IMR-90 (cell line): ENCODE results near the gene TSNAXIP1. TPM values are rescaled to one million over a fixed set of nuclear protein-coding genes. Genes with fewer than 3 reads are reported as not detected.

Experiments used
- ATAC-seq: fragments of 200-7000 bp; cut with Tn5 transposase; 2 replicates; pipeline ENCODE4 v1.9.1; 2020; ENCODE audit warnings: low read depth, mild to moderate bottlenecking, moderate library complexity
- BruUV-seq: library from RNA; stranded (reverse); fragments of 400-500 nt; replicated peaks from 2 replicates; lab custom pipeline; 2021; lab: Mats Ljungman, UMichigan
- CTCF ChIA-PET: fragments of 300-600 bp; formaldehyde crosslinking; extraction: SDS; loops from one replicate; lab custom pipeline; 2021; ENCODE audit warnings: antibody characterized with exemption; lab: Yijun Ruan, JAX
- POLR2A ChIA-PET: fragments of 300-600 bp; sonication (Branson Sonifier 250); formaldehyde crosslinking; loops from one replicate; lab custom pipeline; 2022; ENCODE audit warnings: antibody characterized with exemption; ENCODE audit not compliant: unreplicated experiment; lab: Charles Lee
- DNase-seq: peaks from one replicate; pipeline ENCODE4 v3.0.0; 2013
- H2AFZ ChIP-seq: replicated peaks from 2 replicates; pipeline ENCODE3; 2013; ENCODE audit warnings: low read length, mild to moderate bottlenecking; ENCODE audit not compliant: poor library complexity
- H2AK5ac ChIP-seq: 2 replicates; pipeline ENCODE4 v1.6.1; 2013; ENCODE audit warnings: low read depth, low read length, inconsistent platforms
- H2AK9ac ChIP-seq: replicated peaks from 2 replicates; pipeline ENCODE3; 2013; ENCODE audit warnings: mild to moderate bottlenecking, low read depth, low read length, moderate library complexity; ENCODE audit not compliant: poor library complexity
- H2BK120ac ChIP-seq: 2 replicates; pipeline ENCODE4 v1.6.1; 2013; ENCODE audit warnings: low read depth, low read length, inconsistent platforms
- H2BK15ac ChIP-seq: 3 replicates; pipeline ENCODE4 v1.6.1; 2013; ENCODE audit warnings: low read depth, low read length, inconsistent platforms
- H2BK20ac ChIP-seq: 2 replicates; pipeline ENCODE4 v1.6.1; 2013; ENCODE audit warnings: low read depth, mild to moderate bottlenecking, inconsistent platforms, low read length, moderate library complexity
- H2BK5ac ChIP-seq: 2 replicates; pipeline ENCODE4 v1.6.1; 2013; ENCODE audit warnings: mild to moderate bottlenecking, low read depth, low read length, inconsistent platforms; ENCODE audit not compliant: poor library complexity, severe bottlenecking
- H3K14ac ChIP-seq: replicated peaks from 2 replicates; pipeline ENCODE4 v1.6.1; 2013; ENCODE audit warnings: low read depth, low read length, inconsistent platforms
- H3K18ac ChIP-seq: 2 replicates; pipeline ENCODE4 v1.6.1; 2013; ENCODE audit warnings: low read depth, low read length, control low read depth
- H3K23ac ChIP-seq: 2 replicates; pipeline ENCODE4 v1.6.1; 2013; ENCODE audit warnings: low read depth, low read length, inconsistent platforms
- H3K27ac ChIP-seq: 2 replicates; pipeline ENCODE4 v1.5.1; 2013; ENCODE audit warnings: mild to moderate bottlenecking, control low read depth, low read length; ENCODE audit not compliant: insufficient read depth
- H3K27me3 ChIP-seq: 2 replicates; pipeline ENCODE4 v1.6.1; 2013; ENCODE audit warnings: low read length; ENCODE audit not compliant: control insufficient read depth, insufficient read depth
- H3K36me3 ChIP-seq: 2 replicates; pipeline ENCODE4 v1.6.1; 2013; ENCODE audit warnings: low read length, mixed read lengths; ENCODE audit not compliant: control insufficient read depth, insufficient read depth
- H3K4ac ChIP-seq: 2 replicates; pipeline ENCODE4 v1.6.1; 2013; ENCODE audit warnings: low read depth, low read length, inconsistent platforms
- H3K4me1 ChIP-seq: 2 replicates; pipeline ENCODE4 v1.6.1; 2013; ENCODE audit warnings: low read length, mixed read lengths; ENCODE audit not compliant: control insufficient read depth, insufficient read depth
- H3K4me2 ChIP-seq: 2 replicates; pipeline ENCODE4 v1.6.1; 2013; ENCODE audit warnings: low read depth, mild to moderate bottlenecking, control low read depth, low read length, moderate library complexity
- H3K4me3 ChIP-seq: 2 replicates; pipeline ENCODE4 v1.5.1; 2013; ENCODE audit warnings: low read depth, mild to moderate bottlenecking, control low read depth, low read length, moderate library complexity; ENCODE audit not compliant: insufficient read depth
- H3K56ac ChIP-seq: 2 replicates; pipeline ENCODE4 v1.6.1; 2013; ENCODE audit warnings: low read length, inconsistent platforms; ENCODE audit not compliant: insufficient read depth; ENCODE audit errors: extremely low read depth
- H3K79me1 ChIP-seq, 2 experiments: 2 replicates each; pipeline ENCODE4 v1.6.1; 2013; ENCODE audit warnings: low read length in 2 of 2, inconsistent platforms in 1 of 2, low read depth in 1 of 2
- H3K9ac ChIP-seq: 2 replicates; pipeline ENCODE4 v1.6.1; 2013; ENCODE audit warnings: low read depth, low read length, control low read depth
- H3K9me1 ChIP-seq: 2 replicates; pipeline ENCODE4 v1.6.1; 2013; ENCODE audit warnings: low read length, inconsistent platforms; ENCODE audit not compliant: insufficient read depth
- H3K9me3 ChIP-seq: 2 replicates; pipeline ENCODE4 v1.6.1; 2013; ENCODE audit warnings: low read length; ENCODE audit not compliant: control insufficient read depth, insufficient read depth
- H4K20me1 ChIP-seq: 2 replicates; pipeline ENCODE4 v1.6.1; 2013; ENCODE audit warnings: low read length, inconsistent platforms; ENCODE audit not compliant: insufficient read depth
- H4K5ac ChIP-seq: 2 replicates; pipeline ENCODE4 v1.6.1; 2013; ENCODE audit warnings: mild to moderate bottlenecking, low read depth, low read length, control low read depth
- H4K8ac ChIP-seq, 2 experiments: 2 replicates each; pipeline ENCODE4 v1.6.1; 2013; ENCODE audit warnings: low read depth in 2 of 2, low read length in 2 of 2, control low read depth in 1 of 2, inconsistent platforms in 1 of 2
- H4K91ac ChIP-seq: 2 replicates; pipeline ENCODE4 v1.6.1; 2013; ENCODE audit warnings: low read depth, low read length, inconsistent platforms; ENCODE audit not compliant: insufficient read depth
- BHLHE40 ChIP-seq: fragments of 150-350 bp; IDR thresholded peaks from 2 replicates; pipeline ENCODE4 v1.6.1; 2016; ENCODE audit warnings: mild to moderate bottlenecking, low read depth, low read length
- CEBPB ChIP-seq: IDR thresholded peaks from 2 replicates; pipeline ENCODE4 v1.6.1; 2012; ENCODE audit warnings: low read depth, low read length, improper control_type of control experiment
- CHD1 ChIP-seq: IDR thresholded peaks from 2 replicates; pipeline ENCODE4 v1.6.1; 2012; ENCODE audit warnings: low read depth, low read length, improper control_type of control experiment
- FOS ChIP-seq: fragments of 150-350 bp; IDR thresholded peaks from 2 replicates; pipeline ENCODE4 v1.6.1; 2016; ENCODE audit warnings: low read depth, low read length
- MAFK ChIP-seq: IDR thresholded peaks from 2 replicates; pipeline ENCODE4 v1.6.1; 2012; ENCODE audit warnings: low read depth, low read length, improper control_type of control experiment
- MAZ ChIP-seq: IDR thresholded peaks from 2 replicates; pipeline ENCODE4 v1.6.1; 2012; ENCODE audit warnings: low read depth, mild to moderate bottlenecking, low read length, improper control_type of control experiment, moderate library complexity, borderline replicate concordance
- MXI1 ChIP-seq: IDR thresholded peaks from 2 replicates; pipeline ENCODE4 v1.6.1; 2012; ENCODE audit warnings: low read depth, mild to moderate bottlenecking, low read length, moderate library complexity, borderline replicate concordance
- POLR2A ChIP-seq: IDR thresholded peaks from 2 replicates; pipeline ENCODE4 v1.6.1; 2012; ENCODE audit warnings: mild to moderate bottlenecking, low read depth, low read length
- RAD21 ChIP-seq: IDR thresholded peaks from 2 replicates; pipeline ENCODE4 v1.6.1; 2012; ENCODE audit warnings: low read length, improper control_type of control experiment
- RCOR1 ChIP-seq: IDR thresholded peaks from 2 replicates; pipeline ENCODE4 v1.6.1; 2012; ENCODE audit warnings: mild to moderate bottlenecking, low read length, improper control_type of control experiment; ENCODE audit not compliant: insufficient replicate concordance
- SMC3 ChIP-seq: fragments of 150-350 bp; IDR thresholded peaks from 2 replicates; pipeline ENCODE4 v1.6.1; 2016; ENCODE audit warnings: low read depth, mild to moderate bottlenecking, antibody characterized with exemption, low read length, moderate library complexity
- WGBS, 2 experiments: methylation state at CpG; one replicate each; pipeline versions ENCODE4 v1.1.5 to v1.1.7; 2013; ENCODE audit warnings: missing lambda C conversion rate in 2 of 2; ENCODE audit not compliant: insufficient read length in 1 of 2; ENCODE audit errors: extremely low coverage in 2 of 2; 5-methylcytosine and 5-hydroxymethylcytosine counted together
- dilution Hi-C: fragments of 300-500 bp; cut with HindIII; formaldehyde crosslinking; loops from one replicate; pipeline ENCODE4 v1.14.3; 2018; ENCODE audit warnings: low sequenced_read_pairs; ENCODE audit not compliant: unreplicated experiment
- in situ Hi-C: fragments of 300-500 bp; cut with MboI; formaldehyde crosslinking; loops from 3 replicates; pipeline ENCODE4 v1.14.3; 2019; ENCODE audit warnings: low sequenced_read_pairs, inconsistent platforms, mixed read lengths
- intact Hi-C: fragments of 100-400 bp; cut with micrococcal nuclease; formaldehyde crosslinking; loops from 2 replicates; pipeline ENCODE4 v1.10.0; 2022
- polyA plus RNA-seq, 3 experiments: library from polyadenylated mRNA; depleted of rRNA; stranded (reverse); fragments of >200 nt; gene quantifications; 2 replicates each; pipeline ENCODE4 v1.2.3, GENCODE V29; 2012; ENCODE audit warnings: low replicate concordance in 1 of 3
- total RNA-seq: library from RNA; depleted of rRNA; stranded (reverse); fragments of >200 nt; gene quantifications from 2 replicates; pipeline ENCODE4 v1.2.3, GENCODE V29; 2012
- TF ChIP-seq, protein P1 (sequence below): fragments of 150-350 bp; IDR thresholded peaks from 2 replicates; pipeline ENCODE4 v1.6.1; 2017; ENCODE audit warnings: mild to moderate bottlenecking, antibody characterized with exemption, low read length, low read depth
- TF ChIP-seq, protein P2 (sequence below): fragments of 150-350 bp; IDR thresholded peaks from 2 replicates; pipeline ENCODE4 v1.6.1; 2016; ENCODE audit warnings: low read depth, mild to moderate bottlenecking, low read length, moderate library complexity, borderline replicate concordance
- TF ChIP-seq, protein P3 (sequence below): conservative IDR thresholded peaks from 2 replicates; pipeline ENCODE4 v1.5.1; 2012; ENCODE audit warnings: mild to moderate bottlenecking, low read depth, low read length, improper control_type of control experiment

The TSNAXIP1 gene
- total and polyA plus RNA-seq, 2 of the 4 experiments (the other 2 are of a cell fraction): 0.72 to 1.4 TPM

DNA sequence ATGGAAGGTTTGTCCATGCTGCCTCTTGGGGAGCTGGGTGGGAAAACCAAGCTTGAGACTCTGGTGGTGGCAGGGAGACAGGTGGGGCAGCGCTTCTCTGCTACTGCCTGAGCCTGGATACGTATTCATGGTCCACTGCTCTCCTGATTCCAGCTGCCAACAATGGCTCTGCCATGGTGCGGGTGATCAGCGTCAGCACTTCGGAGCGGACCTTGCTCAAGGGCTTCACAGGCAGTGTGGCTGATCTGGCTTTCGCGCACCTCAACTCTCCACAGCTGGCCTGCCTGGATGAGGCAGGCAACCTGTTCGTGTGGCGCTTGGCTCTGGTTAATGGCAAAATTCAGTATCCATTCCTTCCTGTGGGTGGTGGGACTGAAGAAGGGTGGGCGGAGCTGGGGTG lies 70.4 kb downstream of the TSNAXIP1 start:
- Histone ChIP-seq H3K27me3 (no peaks in the 10 kb centered on the region), H2AK9ac (no peak overlapping the region), H3K27ac (no peak overlapping the region), H2AFZ (no peak overlapping the region), H3K4ac (no peak overlapping the region), H2BK5ac (no peak overlapping the region), H2AK5ac (no peak overlapping the region), H3K14ac (no peak overlapping the region), H4K20me1 (peaks cover 44% of the 10 kb centered on the region), H2BK120ac (no peak overlapping the region), H3K4me1 (peaks cover 10% of the 10 kb centered on the region), H3K23ac (no peak overlapping the region), H3K9me1 (peaks cover 18% of the 10 kb centered on the region), H3K4me3 (no peak overlapping the region), H2BK20ac (no peak overlapping the region), H2BK15ac (no peak overlapping the region), H3K9me3 (no peaks in the 10 kb centered on the region), H3K79me1 (peaks cover 24 to 57% of the 10 kb centered on the region in 2 experiments), H4K91ac (no peak overlapping the region), H4K5ac (no peak overlapping the region), H4K8ac (no peak overlapping the region), H3K18ac (no peak overlapping the region), H3K4me2 (no peak overlapping the region), H3K56ac (no peak overlapping the region), H3K36me3 (peaks cover 64% of the 10 kb centered on the region), H3K9ac (no peak overlapping the region)
- ChIA-PET POLR2A (no interaction called here), CTCF (no interaction called here)
- intact Hi-C loops (no loop called here), dilution Hi-C loops (no loop called here), in situ Hi-C loops (no loop called here)
- no peak for TF ChIP-seq CHD1
- no peak for TF ChIP-seq SMC3
- no peak for TF ChIP-seq CEBPB
- no peak for TF ChIP-seq FOS
- no peak for TF ChIP-seq RCOR1
- TF ChIP-seq, protein P1, sequence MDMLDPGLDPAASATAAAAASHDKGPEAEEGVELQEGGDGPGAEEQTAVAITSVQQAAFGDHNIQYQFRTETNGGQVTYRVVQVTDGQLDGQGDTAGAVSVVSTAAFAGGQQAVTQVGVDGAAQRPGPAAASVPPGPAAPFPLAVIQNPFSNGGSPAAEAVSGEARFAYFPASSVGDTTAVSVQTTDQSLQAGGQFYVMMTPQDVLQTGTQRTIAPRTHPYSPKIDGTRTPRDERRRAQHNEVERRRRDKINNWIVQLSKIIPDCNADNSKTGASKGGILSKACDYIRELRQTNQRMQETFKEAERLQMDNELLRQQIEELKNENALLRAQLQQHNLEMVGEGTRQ: no peak
- TF ChIP-seq, protein P2, sequence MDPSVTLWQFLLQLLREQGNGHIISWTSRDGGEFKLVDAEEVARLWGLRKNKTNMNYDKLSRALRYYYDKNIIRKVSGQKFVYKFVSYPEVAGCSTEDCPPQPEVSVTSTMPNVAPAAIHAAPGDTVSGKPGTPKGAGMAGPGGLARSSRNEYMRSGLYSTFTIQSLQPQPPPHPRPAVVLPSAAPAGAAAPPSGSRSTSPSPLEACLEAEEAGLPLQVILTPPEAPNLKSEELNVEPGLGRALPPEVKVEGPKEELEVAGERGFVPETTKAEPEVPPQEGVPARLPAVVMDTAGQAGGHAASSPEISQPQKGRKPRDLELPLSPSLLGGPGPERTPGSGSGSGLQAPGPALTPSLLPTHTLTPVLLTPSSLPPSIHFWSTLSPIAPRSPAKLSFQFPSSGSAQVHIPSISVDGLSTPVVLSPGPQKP: no peak
- TF ChIP-seq MXI1: no peak
- TF ChIP-seq MAFK: no peak
- TF ChIP-seq, protein P3, sequence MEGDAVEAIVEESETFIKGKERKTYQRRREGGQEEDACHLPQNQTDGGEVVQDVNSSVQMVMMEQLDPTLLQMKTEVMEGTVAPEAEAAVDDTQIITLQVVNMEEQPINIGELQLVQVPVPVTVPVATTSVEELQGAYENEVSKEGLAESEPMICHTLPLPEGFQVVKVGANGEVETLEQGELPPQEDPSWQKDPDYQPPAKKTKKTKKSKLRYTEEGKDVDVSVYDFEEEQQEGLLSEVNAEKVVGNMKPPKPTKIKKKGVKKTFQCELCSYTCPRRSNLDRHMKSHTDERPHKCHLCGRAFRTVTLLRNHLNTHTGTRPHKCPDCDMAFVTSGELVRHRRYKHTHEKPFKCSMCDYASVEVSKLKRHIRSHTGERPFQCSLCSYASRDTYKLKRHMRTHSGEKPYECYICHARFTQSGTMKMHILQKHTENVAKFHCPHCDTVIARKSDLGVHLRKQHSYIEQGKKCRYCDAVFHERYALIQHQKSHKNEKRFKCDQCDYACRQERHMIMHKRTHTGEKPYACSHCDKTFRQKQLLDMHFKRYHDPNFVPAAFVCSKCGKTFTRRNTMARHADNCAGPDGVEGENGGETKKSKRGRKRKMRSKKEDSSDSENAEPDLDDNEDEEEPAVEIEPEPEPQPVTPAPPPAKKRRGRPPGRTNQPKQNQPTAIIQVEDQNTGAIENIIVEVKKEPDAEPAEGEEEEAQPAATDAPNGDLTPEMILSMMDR: no peak
- TF ChIP-seq RAD21: no peak
- no peak for TF ChIP-seq POLR2A
- TF ChIP-seq BHLHE40: no peak
- no peak for TF ChIP-seq MAZ
- no peak for DNase-seq
- ATAC-seq: no peak
- BruUV-seq: no TSS peak
- WGBS, 2 experiments: 77% methylated on average over 2 of the region's 11 CpGs; no CpG with 5 or more reads in 1 of the 2 experiments
